ENCODE results near the gene CSPG4. TPM values are rescaled to one million over a fixed set of nuclear protein-coding genes. Genes with fewer than 3 reads are reported as not detected.
A peak's percentile ranks its signal among the peaks of the same experiment; 100 is the strongest.
"Not testable (repeated sequence)": the region's sequence is repeated elsewhere in the genome, so short reads cannot be mapped to it uniquely, and the experiment has no call there.

The CSPG4 gene
- total RNA-seq, 1 donor: 86.8 TPM

DNA sequence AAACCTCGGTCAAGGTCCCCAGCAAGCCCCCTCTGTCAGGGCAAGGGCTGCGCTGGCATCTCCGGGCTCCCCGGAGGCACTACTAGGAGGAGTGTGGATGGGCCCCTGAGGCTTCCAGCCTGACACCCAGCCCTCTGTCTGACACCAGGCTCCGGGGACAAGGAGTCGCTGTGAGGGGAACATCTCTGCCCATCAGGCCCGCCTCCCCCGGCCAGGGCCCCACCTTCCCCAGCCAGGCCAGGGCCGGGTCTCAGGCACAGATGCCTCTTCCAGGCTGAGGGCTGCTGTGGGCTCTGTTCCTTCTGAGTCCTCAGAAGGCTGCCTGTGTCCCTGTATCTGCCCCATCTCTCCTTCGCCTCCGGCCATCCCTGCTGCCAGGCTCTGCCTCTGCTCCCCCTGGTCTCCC is 15.8 kb downstream of the CSPG4 start:
- no peak overlapping the region for H3K4me3 ChIP-seq (ENCODE audit: low read depth, low read length)
- TF ChIP-seq, protein P1, sequence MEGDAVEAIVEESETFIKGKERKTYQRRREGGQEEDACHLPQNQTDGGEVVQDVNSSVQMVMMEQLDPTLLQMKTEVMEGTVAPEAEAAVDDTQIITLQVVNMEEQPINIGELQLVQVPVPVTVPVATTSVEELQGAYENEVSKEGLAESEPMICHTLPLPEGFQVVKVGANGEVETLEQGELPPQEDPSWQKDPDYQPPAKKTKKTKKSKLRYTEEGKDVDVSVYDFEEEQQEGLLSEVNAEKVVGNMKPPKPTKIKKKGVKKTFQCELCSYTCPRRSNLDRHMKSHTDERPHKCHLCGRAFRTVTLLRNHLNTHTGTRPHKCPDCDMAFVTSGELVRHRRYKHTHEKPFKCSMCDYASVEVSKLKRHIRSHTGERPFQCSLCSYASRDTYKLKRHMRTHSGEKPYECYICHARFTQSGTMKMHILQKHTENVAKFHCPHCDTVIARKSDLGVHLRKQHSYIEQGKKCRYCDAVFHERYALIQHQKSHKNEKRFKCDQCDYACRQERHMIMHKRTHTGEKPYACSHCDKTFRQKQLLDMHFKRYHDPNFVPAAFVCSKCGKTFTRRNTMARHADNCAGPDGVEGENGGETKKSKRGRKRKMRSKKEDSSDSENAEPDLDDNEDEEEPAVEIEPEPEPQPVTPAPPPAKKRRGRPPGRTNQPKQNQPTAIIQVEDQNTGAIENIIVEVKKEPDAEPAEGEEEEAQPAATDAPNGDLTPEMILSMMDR (IDR thresholded peaks at IDR 0.05; ENCODE audit: insufficient read depth, low read depth, low read length): no peak
- DNase-seq (ENCODE audit: low read depth): no peak

DNA sequence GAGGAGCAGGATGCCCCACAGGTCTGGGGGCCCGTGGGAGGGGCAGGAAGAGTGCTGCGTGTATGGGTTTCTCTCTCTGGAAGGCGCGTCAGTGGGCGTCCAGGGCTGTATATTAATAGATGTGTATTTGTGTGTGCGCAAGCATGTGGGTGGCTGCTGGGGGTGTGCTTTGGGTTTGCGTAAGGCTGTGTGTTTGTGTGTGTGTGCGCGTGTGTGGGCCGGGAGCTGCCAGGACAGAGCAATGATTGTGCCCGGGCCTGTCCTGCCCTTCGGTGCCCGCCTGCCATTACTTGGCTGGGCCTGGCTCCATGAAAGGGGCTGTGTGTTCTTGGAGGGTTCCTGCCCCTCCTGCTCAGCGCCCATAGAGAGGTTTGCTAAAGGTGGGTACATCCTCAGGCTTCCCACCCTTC is 16.3 kb downstream of the CSPG4 start:
- TF ChIP-seq, protein P1 (IDR thresholded peaks at IDR 0.05; ENCODE audit: insufficient read depth, low read depth, low read length): no peak
- DNase-seq (ENCODE audit: low read depth): no peak
- no peak overlapping the region for H3K4me3 ChIP-seq (ENCODE audit: low read depth, low read length)

DNA sequence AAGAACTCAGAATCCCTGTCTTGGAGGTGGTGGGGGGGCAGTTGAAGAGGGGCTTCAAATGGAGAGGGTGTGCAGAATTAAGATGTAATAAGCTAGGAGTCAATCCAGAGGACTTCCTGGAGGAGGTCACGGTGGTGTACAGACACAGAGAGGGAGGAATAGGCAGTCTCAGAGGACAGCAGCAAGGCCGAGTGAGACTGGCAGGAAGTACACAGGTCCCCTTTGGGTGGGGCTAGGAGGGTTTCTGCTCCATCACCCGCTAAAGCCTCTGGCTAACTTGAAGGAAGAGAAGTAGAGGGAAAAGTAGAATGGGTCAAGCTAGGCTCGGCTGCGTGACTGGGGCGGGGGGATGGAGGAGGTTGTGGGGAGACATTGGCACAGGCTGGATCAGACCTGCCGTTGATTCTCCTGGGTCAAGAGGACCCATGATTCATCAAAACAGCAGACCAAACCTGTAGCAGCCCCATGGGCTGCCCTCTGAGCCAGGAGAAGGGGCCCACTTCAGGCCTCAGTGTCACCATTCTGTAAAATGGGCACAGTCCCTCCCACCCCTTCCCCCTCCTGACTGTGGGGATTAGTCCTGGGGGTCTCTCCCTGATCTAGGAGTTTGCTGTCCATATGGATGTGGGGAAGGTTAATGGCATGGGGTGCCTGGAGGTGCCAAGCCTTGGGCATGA is 16.9 kb downstream of the CSPG4 start:
- no peak for DNase-seq (ENCODE audit: low read depth)
- TF ChIP-seq, protein P1 (IDR thresholded peaks at IDR 0.05; ENCODE audit: insufficient read depth, low read depth, low read length): no peak
- H3K4me3 ChIP-seq (ENCODE audit: low read depth, low read length): no peak overlapping the region

DNA sequence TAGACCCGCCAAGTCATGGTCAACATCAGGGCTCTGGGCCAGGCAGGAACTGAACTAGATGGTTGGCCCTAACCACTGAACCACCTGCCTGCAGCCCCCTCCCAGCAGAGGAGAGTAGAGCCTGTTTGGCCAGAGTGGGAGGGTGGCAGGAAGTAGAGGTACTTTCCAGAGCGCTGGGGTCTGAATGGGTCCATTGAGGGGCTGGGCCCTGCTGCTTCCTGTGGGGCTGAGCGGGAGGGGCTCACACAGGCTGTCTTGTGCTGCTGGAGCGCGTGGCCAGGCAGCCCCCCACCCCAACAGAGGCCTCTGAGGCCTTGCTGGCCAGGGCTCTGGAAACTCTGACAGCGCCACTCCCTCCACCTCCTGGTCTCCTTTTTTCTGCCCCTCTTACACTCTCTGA is 17.4 kb downstream of the CSPG4 start:
- H3K4me3 ChIP-seq (ENCODE audit: low read depth, low read length): no peak overlapping the region
- TF ChIP-seq, protein P1 (IDR thresholded peaks at IDR 0.05; ENCODE audit: insufficient read depth, low read depth, low read length): no peak

DNA sequence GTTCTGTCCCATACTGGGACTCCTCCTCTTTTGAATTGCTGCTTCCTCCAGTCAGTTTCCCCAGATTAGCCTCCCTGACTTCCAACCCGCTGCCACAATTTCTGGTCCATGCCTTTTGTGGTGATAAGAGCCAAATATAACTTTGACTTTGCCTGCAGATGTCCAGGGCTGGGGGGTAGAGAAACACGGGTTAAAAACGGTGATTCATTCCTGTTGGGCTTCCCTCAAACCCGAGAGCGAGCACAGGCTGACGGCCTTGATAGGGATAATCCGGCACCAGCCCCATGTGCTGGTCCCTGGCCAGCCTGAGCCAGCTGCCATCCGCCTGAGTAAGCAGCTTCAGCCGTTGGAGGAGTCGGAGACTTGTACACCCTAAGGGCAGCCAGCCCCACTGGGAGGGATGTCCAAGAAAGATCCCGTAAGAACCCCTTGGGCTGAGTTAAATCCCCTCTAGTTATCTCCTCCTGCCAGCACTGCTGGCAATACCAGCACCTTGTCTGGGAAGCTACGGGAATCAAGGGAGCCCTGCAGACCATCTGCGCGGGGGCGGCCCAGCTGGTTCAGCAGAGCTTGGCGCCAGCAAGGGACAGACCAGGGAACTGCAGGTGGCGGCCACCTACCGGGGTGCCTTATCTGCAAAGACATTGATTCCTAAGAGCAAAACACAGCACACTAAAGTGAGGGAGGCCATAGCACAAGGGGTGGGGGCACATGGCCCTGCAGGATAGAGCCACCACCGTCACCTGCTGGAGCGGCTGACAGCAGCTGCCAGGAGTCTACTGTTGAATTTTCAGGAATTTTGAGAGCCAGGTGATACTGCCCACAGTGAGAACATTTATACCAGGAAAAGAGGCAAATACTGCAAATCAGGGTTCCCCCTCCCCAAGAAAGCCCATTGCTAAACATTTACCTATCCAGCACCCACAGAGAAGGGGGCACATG is 18.1 kb downstream of the CSPG4 start:
- no peak overlapping the region for H3K4me3 ChIP-seq (ENCODE audit: low read depth, low read length)
- DNase-seq (ENCODE audit: low read depth): peak; percentile 98
- TF ChIP-seq, protein P1 (IDR thresholded peaks at IDR 0.05; ENCODE audit: insufficient read depth, low read depth, low read length): peak; percentile 32

More for the DNA sequence above, 17.4 kb downstream of the CSPG4 start:
- DNase-seq (ENCODE audit: low read depth): no peak

DNA sequence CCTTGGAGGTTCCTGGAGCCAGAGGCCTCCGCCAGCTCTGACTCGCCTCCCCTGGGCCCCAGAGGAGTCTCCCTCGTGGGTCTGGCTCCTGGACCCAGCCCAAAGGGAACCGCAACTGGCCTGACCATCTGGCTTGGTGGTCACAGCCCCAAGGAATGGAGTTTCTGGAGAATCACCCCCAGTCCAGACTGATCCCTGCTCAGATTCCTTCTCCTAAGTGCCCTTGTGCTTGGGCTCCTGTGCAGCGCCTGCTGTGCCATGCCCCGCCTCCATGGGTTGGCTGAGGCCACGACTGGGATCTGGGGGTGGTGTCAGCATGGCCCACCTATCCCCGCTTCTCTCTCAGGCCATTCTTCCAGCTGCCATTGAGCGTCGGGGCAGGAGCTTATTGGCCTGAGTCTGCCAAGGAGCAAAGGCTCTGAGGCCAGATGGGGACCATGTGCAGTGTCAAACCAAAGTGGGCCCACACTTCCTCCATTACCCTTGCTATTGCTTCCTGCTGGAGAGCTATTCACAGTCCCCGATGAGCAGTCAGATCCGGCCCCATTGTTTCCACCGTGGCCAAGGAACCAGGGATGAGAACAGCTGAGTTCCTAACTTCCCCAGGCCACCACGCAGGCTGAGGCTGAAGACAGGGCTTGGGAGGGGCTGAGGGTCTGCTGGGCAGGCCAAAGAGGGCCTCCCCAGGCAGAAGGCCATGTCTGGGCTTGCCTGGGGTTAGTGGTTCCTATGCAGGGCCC is 19.0 kb downstream of the CSPG4 start:
- peak; percentile 74 for DNase-seq (ENCODE audit: low read depth)
- H3K4me3 ChIP-seq (ENCODE audit: low read depth, low read length): no peak overlapping the region

DNA sequence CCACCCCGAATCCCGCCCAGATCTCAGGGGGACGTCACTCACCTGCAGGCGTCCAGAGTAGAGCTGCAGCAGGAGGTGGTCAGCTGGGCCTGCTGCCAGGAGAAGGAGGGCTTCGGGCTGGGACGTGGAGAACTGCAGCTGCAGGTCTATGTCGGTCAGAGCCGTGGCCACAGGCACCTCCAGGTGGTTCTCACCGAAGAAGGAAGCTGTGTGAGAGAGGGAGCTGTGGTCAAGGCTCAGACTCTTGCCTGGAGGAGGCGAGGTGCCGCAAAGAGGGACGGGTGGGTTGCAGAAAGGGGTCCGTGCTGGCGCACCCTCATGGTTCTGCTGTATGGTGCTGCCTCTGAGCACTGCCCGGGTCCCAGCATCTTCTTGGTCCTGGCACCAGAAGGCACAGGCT is 19.6 kb downstream of the CSPG4 start:
- DNase-seq (ENCODE audit: low read depth); H3K4me3 ChIP-seq (ENCODE audit: low read depth, low read length): not testable (repeated sequence)

More for the DNA sequence above, 19.0 kb downstream of the CSPG4 start:
- TF ChIP-seq, protein P1 (IDR thresholded peaks at IDR 0.05; ENCODE audit: insufficient read depth, low read depth, low read length): no peak

DNA sequence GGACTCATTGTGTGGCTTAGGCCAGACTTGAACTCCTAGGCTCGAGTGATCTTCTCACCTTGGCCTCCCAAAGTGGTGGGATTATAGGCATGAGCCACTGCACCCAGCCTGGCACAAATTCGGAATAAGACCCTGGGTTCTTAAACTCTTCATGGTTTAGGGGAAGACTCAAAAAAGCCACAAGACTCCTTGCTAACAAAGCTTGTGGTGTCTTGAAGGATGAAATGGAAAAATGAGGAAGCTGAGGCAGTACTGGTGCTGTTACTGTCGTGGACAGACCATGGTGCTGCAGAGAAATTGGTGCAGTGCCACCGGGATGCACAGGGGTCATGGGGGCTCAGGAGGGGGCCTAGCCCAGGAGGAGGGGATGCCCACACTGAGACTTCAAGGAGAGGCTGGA is 20.3 kb downstream of the CSPG4 start:
- not testable (repeated sequence) for DNase-seq (ENCODE audit: low read depth); H3K4me3 ChIP-seq (ENCODE audit: low read depth, low read length)

DNA sequence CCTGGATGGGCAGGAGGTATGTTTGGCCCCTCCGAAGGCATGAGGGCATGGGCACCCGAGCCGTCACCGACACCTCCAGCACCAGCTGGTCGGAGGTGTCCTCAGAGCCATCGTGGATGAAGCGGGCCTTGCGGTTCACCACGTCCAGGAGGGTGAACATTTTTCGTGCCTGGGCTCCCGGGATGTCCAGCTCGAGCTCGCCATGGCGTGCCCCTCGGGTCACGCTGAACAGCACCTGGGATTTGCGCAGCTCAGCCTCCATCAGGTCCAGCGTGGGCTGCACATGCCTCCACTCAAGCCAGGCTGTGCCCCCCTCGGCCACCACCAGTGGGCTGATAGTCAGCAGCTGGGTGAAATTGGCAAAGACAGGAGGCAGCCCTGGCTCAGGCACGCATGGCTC is 23.2 kb downstream of the CSPG4 start:
- not testable (repeated sequence) for DNase-seq (ENCODE audit: low read depth); H3K4me3 ChIP-seq (ENCODE audit: low read depth, low read length)
